Astrocyte (in vitro differentiated cells and primary cell): ENCODE results near the gene PRPH.

Experiments used
- EZH2 ChIP-seq: IDR thresholded peaks from 2 replicates; pipeline ENCODE4 v1.6.1; 2012; ENCODE audit warnings: mild to moderate bottlenecking, low read length, inconsistent platforms; ENCODE audit not compliant: insufficient read depth
- TF ChIP-seq, protein P1 (sequence below): IDR thresholded peaks from 2 replicates; pipeline ENCODE4 v1.5.1; 2011; ENCODE audit warnings: low read depth, mild to moderate bottlenecking, inconsistent platforms, low read length, moderate library complexity; ENCODE audit not compliant: insufficient read depth

DNA sequence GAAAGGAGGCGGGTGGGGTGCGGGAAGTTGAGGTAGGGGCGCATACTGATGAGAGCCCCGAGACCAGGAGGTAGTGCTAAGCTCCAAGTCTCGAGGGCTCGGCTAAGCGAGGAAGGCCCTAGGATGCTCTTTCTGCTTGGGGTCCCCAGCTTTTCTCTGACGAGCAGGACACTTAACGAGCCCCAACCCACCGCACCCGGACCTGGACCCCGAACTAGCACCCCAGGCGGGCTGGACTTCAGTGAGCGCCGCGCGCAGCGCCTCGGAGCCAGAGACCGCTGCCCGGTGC, 46.8 kb downstream of the PRPH start:
- TF ChIP-seq EZH2, result no peak
- TF ChIP-seq, protein P1, sequence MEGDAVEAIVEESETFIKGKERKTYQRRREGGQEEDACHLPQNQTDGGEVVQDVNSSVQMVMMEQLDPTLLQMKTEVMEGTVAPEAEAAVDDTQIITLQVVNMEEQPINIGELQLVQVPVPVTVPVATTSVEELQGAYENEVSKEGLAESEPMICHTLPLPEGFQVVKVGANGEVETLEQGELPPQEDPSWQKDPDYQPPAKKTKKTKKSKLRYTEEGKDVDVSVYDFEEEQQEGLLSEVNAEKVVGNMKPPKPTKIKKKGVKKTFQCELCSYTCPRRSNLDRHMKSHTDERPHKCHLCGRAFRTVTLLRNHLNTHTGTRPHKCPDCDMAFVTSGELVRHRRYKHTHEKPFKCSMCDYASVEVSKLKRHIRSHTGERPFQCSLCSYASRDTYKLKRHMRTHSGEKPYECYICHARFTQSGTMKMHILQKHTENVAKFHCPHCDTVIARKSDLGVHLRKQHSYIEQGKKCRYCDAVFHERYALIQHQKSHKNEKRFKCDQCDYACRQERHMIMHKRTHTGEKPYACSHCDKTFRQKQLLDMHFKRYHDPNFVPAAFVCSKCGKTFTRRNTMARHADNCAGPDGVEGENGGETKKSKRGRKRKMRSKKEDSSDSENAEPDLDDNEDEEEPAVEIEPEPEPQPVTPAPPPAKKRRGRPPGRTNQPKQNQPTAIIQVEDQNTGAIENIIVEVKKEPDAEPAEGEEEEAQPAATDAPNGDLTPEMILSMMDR, result no peak
